ENCODE data around the gene CLIC6. TPM values are rescaled to one million over a fixed set of nuclear protein-coding genes. Genes with fewer than 3 reads are reported as not detected.

The CLIC6 gene
- total RNA-seq, 1 donor: 0.18 TPM

- TF ChIP-seq CTCF (IDR thresholded peaks at IDR 0.05; ENCODE audit: insufficient read depth, low read length): peak; percentile 73
- DNase-seq (ENCODE audit: low read depth): peak; percentile 75
- no peak overlapping the region for H3K4me3 ChIP-seq (ENCODE audit: low read depth, low read length)
Observed at GRCh38 chr21:34630536-34631143, 38.2 kb upstream of the CLIC6 start.

GRCh38 chr21:34632498-34632897 is 36.3 kb upstream of the CLIC6 start:
- no peak for TF ChIP-seq CTCF (IDR thresholded peaks at IDR 0.05; ENCODE audit: insufficient read depth, low read length)
- H3K4me3 ChIP-seq (ENCODE audit: low read depth, low read length): no peak overlapping the region
- DNase-seq (ENCODE audit: low read depth): no peak

DNA sequence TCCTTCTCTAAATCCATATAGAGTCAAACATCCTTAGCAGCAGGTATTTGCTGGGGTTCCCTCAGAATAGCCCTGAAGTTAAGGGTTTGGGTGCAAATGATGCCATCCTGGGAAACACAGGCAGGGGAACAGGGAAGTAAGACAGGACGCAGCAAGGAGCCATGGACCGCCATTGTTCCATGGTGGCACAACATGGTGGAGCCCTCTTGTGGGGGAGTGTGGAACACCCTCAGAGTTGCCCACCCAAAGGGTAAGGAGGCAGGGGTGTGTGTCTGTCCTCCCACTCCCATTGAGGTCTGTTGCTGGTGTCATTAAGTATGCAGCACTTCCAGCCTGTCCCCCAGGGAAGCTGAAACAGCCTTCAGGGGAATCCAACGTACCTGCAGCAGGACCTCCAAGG is 33.5 kb upstream of the CLIC6 start:
- DNase-seq (ENCODE audit: low read depth): no peak
- H3K4me3 ChIP-seq (ENCODE audit: low read depth, low read length): no peak overlapping the region
- TF ChIP-seq CTCF (IDR thresholded peaks at IDR 0.05; ENCODE audit: insufficient read depth, low read length): peak; percentile 14

DNA sequence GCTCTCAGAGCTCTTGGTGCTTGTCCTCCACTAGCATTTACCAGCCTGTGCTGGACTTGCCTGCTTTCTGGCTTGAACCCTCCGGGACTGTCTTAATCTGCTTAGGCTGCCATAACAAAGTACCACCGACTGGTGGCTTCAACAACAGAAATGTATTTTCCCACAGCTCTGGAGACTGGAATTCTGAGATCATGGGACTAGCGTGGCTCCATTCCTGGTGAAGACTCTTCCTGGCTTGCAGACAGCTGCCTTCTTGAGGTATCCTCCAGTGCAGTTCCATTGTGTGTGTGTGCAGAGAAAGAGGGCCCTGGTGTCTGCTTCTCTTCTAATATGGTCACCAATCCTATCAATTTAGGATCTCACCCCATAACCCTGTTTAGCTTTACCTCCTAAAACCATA is 31.8 kb upstream of the CLIC6 start:
- no peak for DNase-seq (ENCODE audit: low read depth)
- no peak for TF ChIP-seq CTCF (IDR thresholded peaks at IDR 0.05; ENCODE audit: insufficient read depth, low read length)
- H3K4me3 ChIP-seq (ENCODE audit: low read depth, low read length): no peak overlapping the region

DNA sequence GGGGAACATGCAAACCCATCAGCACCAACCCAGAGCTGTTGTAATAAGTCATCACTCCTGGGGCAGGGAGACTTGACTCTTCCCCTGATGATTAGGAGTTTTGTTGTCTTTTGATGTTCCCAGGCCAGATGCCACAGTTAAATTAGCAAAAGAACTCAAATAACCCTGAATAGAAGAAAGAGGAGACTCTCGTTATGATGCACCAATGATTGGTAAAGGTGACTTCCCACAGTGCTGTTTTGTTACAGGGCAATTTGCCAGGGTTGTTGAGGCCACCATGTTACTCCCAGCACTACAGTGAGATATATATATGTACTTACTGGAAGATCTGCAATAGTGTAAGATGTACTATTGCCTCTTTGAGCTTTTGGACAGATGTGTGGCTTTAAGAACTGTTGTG is 29.5 kb upstream of the CLIC6 start:
- DNase-seq (ENCODE audit: low read depth): no peak
- no peak overlapping the region for H3K4me3 ChIP-seq (ENCODE audit: low read depth, low read length)
- TF ChIP-seq CTCF (IDR thresholded peaks at IDR 0.05; ENCODE audit: insufficient read depth, low read length): no peak

- TF ChIP-seq CTCF (IDR thresholded peaks at IDR 0.05; ENCODE audit: insufficient read depth, low read length): no peak
- H3K4me3 ChIP-seq (ENCODE audit: low read depth, low read length): no peak overlapping the region
- DNase-seq (ENCODE audit: low read depth): peak; percentile 34
Observed at GRCh38 chr21:34639882-34640788, 28.7 kb upstream of the CLIC6 start.
